GM03348 (cell line): ENCODE data around the gene COG2.
"Not testable (repeated sequence)": the region's sequence is repeated elsewhere in the genome, so short reads cannot be mapped to it uniquely, and the experiment has no call there.

ENCODE experiments used
- DNase-seq: peaks from one replicate; pipeline ENCODE4 v3.0.0; 2012; ENCODE audit warnings: low spot score

Gene COG2

GRCh38 chr1:230627767-230628166 is 14.5 kb upstream of the COG2 start:
- DNase-seq, result no peak

- DNase-seq, result no peak
These were observed 12.8 kb upstream of the COG2 start for GRCh38 chr1:230629511-230629910.

GRCh38 chr1:230631477-230631876 is 10.8 kb upstream of the COG2 start:
- no peak for DNase-seq

- peak; percentile 7 for DNase-seq
These were observed 9.9 kb upstream of the COG2 start for GRCh38 chr1:230632273-230632873.

- no peak for DNase-seq
These were observed 8.8 kb upstream of the COG2 start for GRCh38 chr1:230633469-230633868.

- no peak for DNase-seq
These were observed 7.9 kb upstream of the COG2 start for GRCh38 chr1:230634384-230634783.

- DNase-seq, result no peak
These were observed 5.6 kb upstream of the COG2 start for GRCh38 chr1:230636575-230637148.

- no peak for DNase-seq
These were observed 2.5 kb upstream of the COG2 start for GRCh38 chr1:230639714-230640209.

GRCh38 chr1:230641346-230641745 is 935 bp upstream of the COG2 start:
- no peak for DNase-seq

GRCh38 chr1:230641900-230642262 is 400 bp upstream of the COG2 start:
- no peak for DNase-seq

- peak; percentile 9 for DNase-seq
These were observed 1.6 kb downstream of the COG2 start for GRCh38 chr1:230643908-230644307.

GRCh38 chr1:230646710-230647302 is 4.5 kb downstream of the COG2 start:
- no peak for DNase-seq

GRCh38 chr1:230647321-230647720 is 5.0 kb downstream of the COG2 start:
- DNase-seq, result no peak

GRCh38 chr1:230648114-230648513 is 5.8 kb downstream of the COG2 start:
- DNase-seq, result no peak

GRCh38 chr1:230650300-230650699 is 8.0 kb downstream of the COG2 start:
- no peak for DNase-seq

GRCh38 chr1:230651235-230651634 is 9.0 kb downstream of the COG2 start:
- DNase-seq, result no peak

GRCh38 chr1:230656719-230657118 is 14.4 kb downstream of the COG2 start:
- DNase-seq, result not testable (repeated sequence)

- DNase-seq, result not testable (repeated sequence)
These were observed 15.8 kb downstream of the COG2 start for GRCh38 chr1:230658103-230658502.

- no peak for DNase-seq
These were observed 16.4 kb downstream of the COG2 start for GRCh38 chr1:230658691-230659090.

- no peak for DNase-seq
These were observed 19.7 kb downstream of the COG2 start for GRCh38 chr1:230661976-230662375.

- DNase-seq, result no peak
These were observed 25.9 kb downstream of the COG2 start for GRCh38 chr1:230668227-230668626.

GRCh38 chr1:230669543-230669942 is 27.3 kb downstream of the COG2 start:
- DNase-seq, result no peak

GRCh38 chr1:230674581-230674980 is 32.3 kb downstream of the COG2 start:
- no peak for DNase-seq

- no peak for DNase-seq
These were observed 34.9 kb downstream of the COG2 start for GRCh38 chr1:230677200-230677599.
